RWPE1 (cell line): ENCODE results near the gene SPSB2.
"Not testable (repeated sequence)": the region's sequence is repeated elsewhere in the genome, so short reads cannot be mapped to it uniquely, and the experiment has no call there.

Experiments
- CTCF ChIA-PET: fragments of 350-600 bp; sonication (Branson Sonifier 250); formaldehyde crosslinking; extraction: SDS; loops from one replicate; lab custom pipeline; 2021; lab: Yijun Ruan, JAX
- POLR2A ChIA-PET: fragments of 400-600 bp; formaldehyde crosslinking; extraction: SDS; loops from one replicate; lab custom pipeline; 2020; ENCODE audit warnings: antibody characterized with exemption; ENCODE audit not compliant: low non-redundant PET; lab: Yijun Ruan, JAX
- DNase-seq: peaks from one replicate; pipeline ENCODE4 v3.0.0; 2012; ENCODE audit warnings: low spot score
- H3K27ac ChIP-seq: fragments of 450-650 bp; 2 replicates; pipeline ENCODE4 v1.5.1; 2017
- CTCF ChIP-seq: fragments of 450-650 bp; conservative IDR thresholded peaks from 2 replicates; pipeline ENCODE4 v1.5.1; 2017; ENCODE audit warnings: low read depth, mild to moderate bottlenecking

SPSB2 gene

GRCh38 chr12:6883683-6884082, 10.6 kb upstream of the SPSB2 start:
- TF ChIP-seq CTCF: no peak
- no peak overlapping the region for H3K27ac ChIP-seq
- DNase-seq: no peak
- ChIA-PET CTCF (interaction anchor here (1.0 to 1.9 kb wide), 2 partner anchors 11 to 15 kb away, joined by 3 to 6 read pairs; partner anchors contain the start of gene SPSB2), POLR2A (no interaction called here)

GRCh38 chr12:6883252-6883651, 10.1 kb upstream of the SPSB2 start:
- CTCF ChIA-PET: interaction anchor here (1.0 kb wide), 1 partner anchor 11 kb away, joined by 3 read pairs; the partner anchor contains the start of gene SPSB2
- POLR2A ChIA-PET: no interaction called here
- no peak for DNase-seq
- no peak overlapping the region for H3K27ac ChIP-seq
- no peak for TF ChIP-seq CTCF

GRCh38 chr12:6879824-6880223, 6.7 kb upstream of the SPSB2 start:
- POLR2A ChIA-PET: interaction anchor here (0.6 kb wide), 1 partner anchor 38 kb away, joined by 3 read pairs; no protein-coding TSS in a partner anchor
- H3K27ac ChIP-seq, DNase-seq, CTCF ChIA-PET: not testable (repeated sequence)

- POLR2A ChIA-PET: interaction anchor here (0.7 kb wide), 1 partner anchor 52 kb away, joined by 3 read pairs; no protein-coding TSS in a partner anchor
Measured at GRCh38 chr12:6874015-6874368, 889 bp upstream of the SPSB2 start.

GRCh38 chr12:6872073-6873048, 742 bp downstream of the SPSB2 start:
- TF ChIP-seq CTCF: peak; percentile 84

More at GRCh38 chr12:6874015-6874368, 889 bp upstream of the SPSB2 start:
- H3K27ac ChIP-seq: peak overlapping the region; percentile 84
- not testable (repeated sequence) for DNase-seq
- CTCF ChIA-PET: interaction anchor here (1.0 kb wide), 1 partner anchor 234 kb away, joined by 3 read pairs; no protein-coding TSS in a partner anchor

GRCh38 chr12:6871052-6871957, 1.8 kb downstream of the SPSB2 start:
- H3K27ac ChIP-seq: peak overlapping the region; percentile 84
- peak; percentile 62 for DNase-seq
- no peak for TF ChIP-seq CTCF
- ChIA-PET POLR2A (interaction anchor here (0.6 to 2.4 kb wide), 2 partner anchors 20 to 81 kb away, joined by 3 to 9 read pairs; no protein-coding TSS in a partner anchor), CTCF (interaction anchor here (0.5 to 3.2 kb wide), 8 partner anchors 10 to 401 kb away, joined by 3 to 16 read pairs (median 4); partner anchors contain the start of gene VAMP1)

More at GRCh38 chr12:6872073-6873048, 742 bp downstream of the SPSB2 start:
- POLR2A ChIA-PET: interaction anchor here (0.5 to 2.4 kb wide), 3 partner anchors 10 to 53 kb away, joined by 3 to 9 read pairs (median 5); no protein-coding TSS in a partner anchor
- CTCF ChIA-PET: interaction anchor here (0.5 to 3.2 kb wide), 26 partner anchors 9 to 824 kb away, joined by 3 to 16 read pairs (median 4); partner anchors contain the start of genes CDCA3, LRRC23 and VAMP1
- peak overlapping the region; percentile 84 for H3K27ac ChIP-seq
- peak; percentile 72 for DNase-seq

- CTCF ChIA-PET: interaction anchor here (0.6 to 2.0 kb wide), 4 partner anchors 21 to 348 kb away, joined by 3 to 12 read pairs (median 3); no protein-coding TSS in a partner anchor
- DNase-seq, POLR2A ChIA-PET: not testable (repeated sequence)
- H3K27ac ChIP-seq: peak overlapping the region; percentile 84
Measured at GRCh38 chr12:6870304-6870703, 2.8 kb downstream of the SPSB2 start.
